RKO (cell line): ENCODE data around the gene KCNK3.

ENCODE experiments used
- DNase-seq: peaks from one replicate; pipeline ENCODE4 v3.0.0-alpha.2; 2016; ENCODE audit warnings: low spot score

The KCNK3 gene

DNA sequence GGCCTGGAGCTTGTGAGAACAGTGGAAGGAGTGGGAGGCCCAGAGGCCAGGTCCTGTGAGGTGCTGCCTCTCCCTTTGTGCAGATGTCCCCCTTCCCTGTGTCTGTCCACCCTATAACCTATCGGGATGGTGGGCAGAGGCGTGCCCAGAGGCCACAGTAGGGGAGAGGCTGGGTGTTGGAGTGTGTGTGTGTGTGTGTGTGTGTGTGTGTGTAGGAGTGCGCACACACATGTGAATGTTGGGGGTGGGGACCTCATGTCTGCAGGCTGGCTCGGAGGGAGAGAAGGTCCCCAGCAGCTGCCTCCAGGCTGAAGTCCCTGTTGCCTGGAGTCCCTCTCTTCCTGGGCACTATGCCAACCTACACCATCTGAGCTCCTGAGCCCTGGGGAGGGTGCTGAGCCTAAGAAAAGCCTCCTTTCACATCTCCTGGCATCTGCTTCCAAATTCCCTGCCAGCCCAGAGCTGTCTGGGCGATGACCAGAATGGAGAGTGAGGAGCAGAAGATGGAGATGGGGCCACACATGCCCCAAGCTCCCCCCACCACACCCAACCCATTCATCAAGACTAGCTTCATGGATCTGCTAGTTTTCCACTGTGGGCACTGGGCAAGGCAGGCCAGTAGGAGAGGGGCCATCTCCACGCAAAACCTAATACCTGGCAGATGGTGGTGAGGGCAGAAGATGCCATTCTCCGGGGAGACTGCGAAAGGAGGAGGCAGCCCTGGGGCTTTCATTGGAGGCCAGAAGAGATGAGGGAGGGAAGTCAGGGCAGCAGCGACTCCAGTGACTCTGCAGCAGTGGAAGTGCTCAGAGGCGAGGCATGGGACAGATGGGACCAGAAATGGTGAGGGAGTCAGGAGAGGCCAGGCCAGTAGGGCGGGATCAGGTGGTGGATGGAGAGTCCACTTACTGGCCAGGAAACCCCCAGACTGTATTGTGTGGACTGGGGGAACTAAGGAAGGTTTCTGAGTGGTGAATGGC, 20.3 kb downstream of the KCNK3 start:
- DNase-seq = no peak

DNA sequence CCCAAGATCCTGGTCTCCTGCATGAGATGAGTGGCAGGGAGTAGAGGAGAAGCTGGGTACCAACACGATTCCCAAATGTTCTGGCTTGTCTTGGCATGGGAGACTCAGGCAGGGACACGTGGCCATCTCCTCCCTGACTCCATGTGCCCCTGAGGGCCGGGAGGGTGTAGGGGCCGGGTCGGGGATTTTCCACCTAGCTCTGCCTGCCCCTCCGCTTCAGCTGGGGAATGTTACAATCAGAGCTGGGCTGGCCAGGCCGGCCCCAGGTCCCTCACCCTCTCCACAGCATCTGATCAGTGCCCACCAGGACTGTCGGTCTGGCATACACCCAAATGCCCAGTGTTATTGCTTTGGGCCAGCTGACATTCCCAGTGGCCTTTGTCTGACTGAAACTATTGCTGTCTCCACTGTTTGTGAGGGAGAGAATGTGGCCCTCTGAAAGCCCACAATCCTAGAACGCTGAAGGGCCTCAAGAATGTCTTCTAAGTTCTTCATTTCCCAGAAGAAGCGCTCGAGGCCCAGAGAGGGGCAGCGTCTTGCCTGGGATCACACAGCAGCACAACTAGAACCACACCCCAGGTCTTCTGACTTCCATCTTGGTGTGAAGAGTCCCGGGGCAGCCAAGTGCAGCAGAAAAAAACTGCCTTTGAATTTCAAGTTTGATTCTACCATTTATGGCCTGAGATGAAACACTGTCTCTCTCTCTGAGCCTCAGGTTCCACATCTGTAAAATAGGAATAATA, 23.2 kb downstream of the KCNK3 start:
- no peak for DNase-seq

DNA sequence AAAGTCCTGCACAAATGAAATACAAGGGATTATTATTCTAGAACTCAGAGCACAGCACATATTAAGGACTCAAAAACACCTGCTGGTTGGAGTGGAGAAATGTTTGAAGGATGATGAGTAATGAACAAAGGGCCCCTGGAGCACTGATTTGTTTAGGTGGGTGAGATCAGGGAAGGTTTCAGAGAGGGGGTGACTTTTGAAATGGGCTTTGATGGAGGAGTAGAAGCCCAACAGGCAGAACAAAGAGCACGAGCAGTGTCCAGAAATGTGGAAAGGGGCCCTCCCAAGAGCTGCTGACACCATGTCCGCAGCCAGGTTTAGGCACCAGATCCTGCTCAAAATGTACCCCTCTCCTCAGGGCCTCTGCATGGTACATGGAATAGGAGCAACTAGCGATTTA, 23.8 kb downstream of the KCNK3 start:
- DNase-seq = no peak

DNA sequence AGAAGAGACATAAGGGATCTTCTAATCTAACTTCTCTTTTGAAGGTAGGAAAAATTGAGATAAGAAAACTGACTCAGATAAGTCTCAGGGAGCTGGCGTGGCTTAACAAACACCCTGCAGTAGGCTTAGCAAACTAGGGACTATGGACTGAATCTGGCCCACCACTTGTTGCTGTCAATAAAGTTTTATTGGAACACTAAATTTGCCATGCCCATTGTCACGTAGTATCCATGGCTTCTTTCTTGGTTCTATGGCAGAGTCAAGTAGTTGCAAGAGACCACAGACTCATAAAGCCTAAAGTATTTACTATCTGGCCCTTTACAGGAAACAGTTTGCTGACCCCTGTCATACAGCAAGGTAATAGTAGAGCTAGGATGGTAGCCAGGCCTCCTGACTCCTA, 24.2 kb downstream of the KCNK3 start:
- DNase-seq = no peak

DNA sequence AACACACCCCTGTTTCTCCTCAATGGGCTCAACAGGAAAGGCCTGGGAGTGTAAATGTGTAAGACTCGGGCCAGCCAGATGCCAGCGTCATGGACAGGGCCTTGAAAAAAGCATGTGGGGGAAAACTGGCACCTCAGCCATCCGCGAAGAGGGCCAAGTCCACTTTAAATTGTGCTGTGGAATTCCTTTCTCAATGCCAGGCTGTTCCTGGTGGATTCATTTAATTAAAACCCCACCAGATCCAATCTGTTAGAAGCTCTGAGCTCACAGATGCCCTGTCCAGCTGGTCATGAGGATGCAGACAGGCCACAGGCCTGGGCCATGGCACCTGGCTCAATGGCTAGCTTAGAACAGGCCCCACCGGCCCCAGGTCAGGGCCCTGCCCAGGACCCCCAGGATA, 24.8 kb downstream of the KCNK3 start:
- no peak for DNase-seq

DNA sequence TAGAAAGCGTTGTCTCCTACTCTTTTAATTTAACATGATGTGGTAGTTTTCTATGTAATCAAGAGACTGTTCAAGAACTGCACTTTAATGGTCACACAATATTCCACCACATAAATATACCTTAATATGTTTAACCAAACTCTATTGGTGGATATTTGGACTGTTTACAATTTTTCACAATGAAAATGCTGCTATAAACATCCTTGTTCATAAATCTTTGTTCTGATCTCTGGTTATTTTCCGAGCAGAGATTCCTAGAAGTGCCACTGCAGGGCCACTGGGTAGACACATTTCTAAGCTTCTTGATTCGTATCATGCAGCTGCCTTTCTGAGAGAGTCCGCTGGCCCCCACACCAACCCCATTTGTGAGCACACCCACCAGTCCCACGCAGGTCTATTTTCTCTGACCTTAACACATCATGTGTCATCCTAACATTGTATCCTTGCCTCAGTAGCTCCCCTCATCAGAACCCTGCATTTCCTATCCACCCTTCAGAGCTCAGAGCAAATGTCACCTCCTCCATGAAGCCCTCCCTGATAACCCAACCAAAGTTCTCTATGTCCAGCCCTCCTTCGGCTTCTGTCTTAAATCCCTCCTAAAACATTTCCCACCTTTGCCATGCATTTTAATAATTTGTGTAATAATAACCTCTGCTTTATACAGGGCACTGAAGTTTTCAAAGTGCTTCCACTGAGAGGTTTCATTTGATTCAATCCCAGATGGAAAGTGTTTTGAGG, 26.6 kb downstream of the KCNK3 start:
- DNase-seq = no peak

DNA sequence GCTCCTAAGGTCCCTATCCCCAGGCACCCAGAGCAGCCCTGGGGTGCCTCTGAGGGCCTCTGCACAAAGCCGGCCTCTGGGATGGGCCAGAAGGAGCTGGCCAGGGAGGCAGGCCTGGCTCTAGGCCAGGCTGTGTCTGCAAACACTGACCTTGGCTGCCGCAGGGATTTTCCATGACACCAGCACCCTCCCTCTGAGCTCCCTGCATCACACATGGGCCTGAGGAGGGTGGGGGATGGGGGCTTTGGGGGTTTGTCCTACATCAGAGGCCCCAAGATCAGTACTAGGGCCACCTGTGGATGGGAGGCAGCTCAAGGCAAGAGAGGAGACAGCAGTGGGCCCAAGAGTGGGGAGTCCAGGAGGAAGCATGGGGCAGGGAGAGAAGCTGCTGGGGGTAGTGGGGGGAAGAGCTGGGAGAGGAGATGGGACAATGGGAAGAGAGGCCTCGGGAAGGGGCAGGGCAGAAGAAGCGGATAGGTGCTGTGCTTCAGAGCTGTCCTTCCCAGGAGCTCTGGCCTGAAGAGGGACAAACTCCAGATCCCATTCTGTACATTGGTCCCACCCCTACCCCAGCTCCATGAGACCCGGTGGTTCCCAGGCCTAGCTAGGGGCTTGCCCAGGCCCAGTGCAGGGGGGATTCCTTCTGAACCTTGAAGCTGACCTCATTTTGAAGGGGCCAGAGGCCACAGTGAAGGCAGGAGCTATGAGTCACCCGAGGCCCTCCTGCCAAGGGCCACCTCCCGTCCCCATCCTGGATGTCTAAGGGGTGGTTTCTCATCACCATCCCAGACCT, 28.0 kb downstream of the KCNK3 start:
- no peak for DNase-seq

DNA sequence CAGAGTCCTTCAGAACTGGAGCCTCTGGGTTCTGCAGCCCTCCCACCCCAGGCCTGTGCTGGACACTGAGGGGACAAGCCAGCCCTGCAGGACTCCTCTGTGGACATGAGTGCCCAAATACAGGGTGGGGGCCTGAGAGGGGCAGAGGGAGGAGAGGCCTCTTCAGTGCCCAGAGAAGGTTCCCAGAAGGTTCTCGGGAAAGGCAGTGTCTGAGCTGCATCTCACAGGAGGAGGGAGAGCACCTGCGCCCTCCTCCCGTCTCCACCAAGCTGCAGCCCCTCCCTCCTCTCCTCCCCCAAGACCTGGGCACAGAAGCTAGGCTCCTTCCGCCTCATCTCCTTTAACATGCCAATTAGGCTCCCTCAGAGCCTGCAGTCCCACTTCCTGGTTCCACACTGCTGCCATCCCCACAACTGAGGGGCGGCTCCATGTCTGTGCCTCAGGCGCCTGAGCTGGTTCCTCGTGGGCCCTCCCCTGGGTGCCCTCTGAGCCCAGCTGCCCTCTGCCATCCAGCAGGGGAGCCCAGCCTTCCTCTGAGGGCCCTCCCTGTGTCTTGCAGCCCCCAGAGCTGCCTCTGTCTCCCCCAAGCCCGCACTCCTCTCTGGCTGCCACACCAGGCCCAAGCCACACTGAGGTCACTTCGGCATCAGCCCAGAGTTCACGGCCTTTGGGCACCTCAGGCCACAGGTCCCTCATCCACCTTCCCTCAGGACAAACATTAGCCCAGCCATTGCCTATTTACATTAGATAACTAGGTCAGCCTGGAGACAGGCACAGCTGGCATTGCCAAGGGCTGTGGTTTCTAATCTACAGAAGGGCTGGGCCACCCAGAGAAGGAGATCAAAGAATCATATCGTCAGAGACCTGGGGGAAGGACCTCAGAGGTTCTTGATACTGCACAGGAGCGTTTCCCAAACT, 28.9 kb downstream of the KCNK3 start:
- no peak for DNase-seq

DNA sequence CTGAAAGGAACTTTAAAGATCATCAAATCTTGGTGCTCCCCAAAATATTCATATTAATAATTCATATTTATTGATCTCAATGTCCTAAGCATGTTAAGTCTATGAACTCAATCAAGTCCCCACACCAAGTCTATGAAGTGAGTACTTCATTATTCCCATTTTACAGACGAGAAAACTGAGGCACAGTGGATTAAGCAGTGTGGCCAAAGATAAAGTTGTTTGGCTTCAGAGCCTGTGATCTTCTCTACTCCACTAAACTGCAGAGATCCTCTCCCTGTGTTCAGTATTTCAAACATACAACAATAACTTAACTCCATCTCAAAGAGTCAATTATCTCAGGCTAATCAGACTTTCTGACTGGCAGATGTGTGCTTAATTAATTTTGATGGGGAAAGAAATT, 29.8 kb downstream of the KCNK3 start:
- DNase-seq = no peak

DNA sequence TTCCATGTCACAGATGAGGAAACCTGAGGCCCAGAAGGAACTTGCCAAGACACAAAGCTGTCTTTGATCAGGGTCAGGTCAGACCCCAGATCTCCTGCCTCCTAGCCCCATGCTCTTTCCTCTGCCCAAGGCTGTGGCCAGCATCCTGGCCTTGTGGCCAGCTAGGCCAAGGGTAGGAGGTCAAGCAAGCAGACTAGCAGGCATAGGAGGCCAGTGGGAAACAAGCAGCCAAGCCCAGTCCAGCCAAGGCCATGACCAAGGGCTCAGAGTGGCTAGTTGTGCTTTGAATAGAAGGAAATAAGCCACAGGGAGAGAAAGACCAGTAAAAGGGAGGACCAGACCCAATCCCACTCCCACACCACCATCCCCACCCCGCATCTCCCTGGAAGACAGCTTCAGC, 30.4 kb downstream of the KCNK3 start:
- no peak for DNase-seq

DNA sequence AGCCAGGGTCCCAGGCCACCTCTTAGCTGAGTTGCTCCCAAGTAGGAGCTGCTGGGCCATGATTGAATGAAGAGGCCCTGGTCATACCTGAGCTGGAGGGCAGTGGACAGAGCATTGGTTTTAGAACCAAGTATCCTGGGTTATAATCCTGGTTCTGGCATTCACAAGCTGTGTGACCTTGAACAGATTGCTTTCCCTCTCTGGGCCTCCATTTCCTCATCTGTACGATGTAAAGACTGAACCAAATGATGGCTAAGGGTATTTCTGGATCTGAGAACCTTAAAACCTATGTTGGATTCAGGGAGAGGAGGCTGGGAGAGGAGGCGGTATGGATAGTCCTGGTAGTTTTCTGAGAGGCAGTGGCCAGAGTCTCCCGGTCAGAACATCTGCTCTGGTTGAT, 31.0 kb downstream of the KCNK3 start:
- DNase-seq = no peak

DNA sequence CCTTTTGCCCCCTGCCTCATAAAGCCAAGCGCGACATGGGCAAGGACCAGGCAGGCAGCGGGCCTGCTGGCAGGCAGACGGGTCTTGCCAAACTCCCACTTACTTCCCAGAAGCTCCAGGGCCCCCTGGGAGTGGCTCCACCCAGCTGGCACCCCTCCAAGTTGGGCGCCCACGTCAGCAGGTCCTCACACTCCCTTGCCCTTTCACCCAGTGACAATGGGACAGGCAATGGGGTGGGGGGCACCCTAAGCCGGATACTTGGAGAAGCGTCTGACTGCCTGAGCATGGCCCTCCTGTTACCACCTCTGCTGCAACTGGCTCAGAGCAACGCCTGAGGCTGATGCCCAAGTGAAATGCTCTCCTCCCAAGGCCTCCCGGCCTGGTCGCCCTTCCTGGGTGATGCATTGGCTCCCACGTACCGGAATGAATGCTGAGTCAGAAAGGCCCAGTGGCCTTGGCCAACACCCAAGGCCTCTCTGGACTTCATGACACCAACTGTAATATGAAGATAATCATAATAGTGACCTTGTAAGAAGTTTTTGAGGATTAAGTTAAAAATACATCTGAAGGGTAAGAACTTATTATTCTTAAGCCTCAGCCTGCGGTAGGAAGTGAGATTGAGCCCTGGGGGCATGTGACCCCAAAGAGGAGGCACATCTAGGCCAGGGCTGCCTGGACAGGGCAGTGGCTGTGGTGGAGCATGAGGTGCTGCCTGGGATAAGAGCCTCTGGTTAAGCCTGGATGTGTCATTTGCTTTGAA, 31.6 kb downstream of the KCNK3 start:
- peak; percentile 67 for DNase-seq

DNA sequence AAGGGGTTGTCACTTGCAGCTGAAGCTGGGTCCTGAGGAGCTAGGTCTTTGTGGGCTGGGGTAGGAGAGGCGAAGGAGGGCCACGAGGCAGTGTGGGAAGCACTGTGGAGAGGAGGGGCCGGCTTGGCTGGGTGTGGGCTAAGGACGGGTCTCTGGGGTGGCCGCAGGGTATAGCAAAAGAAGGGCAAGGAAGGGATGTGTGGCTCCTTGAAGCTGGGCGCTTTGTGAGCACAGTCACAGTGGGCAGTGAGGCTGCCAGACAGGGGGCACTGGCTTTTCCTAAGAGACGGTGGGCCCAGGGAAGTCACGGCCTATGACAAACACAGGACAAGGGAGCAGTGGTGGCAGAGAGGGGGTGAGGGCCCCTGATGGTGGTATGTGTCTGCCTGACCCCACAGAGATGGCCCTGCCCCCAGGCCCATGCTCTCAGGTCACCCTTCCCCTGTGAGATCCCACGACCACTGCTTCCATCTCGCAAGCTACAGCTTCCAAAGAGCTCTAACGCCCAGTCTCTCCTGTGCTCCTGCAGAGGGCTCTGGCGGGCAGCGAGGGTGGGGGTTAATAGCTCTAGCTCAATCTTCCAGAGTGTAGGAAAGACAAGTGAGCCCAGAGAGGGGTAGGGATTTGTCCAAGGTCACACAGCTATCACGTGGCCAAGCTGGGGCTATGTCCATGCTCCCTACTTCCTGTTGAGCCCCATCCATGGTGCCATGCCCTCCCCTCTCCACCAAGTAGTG, 32.4 kb downstream of the KCNK3 start:
- no peak for DNase-seq

DNA sequence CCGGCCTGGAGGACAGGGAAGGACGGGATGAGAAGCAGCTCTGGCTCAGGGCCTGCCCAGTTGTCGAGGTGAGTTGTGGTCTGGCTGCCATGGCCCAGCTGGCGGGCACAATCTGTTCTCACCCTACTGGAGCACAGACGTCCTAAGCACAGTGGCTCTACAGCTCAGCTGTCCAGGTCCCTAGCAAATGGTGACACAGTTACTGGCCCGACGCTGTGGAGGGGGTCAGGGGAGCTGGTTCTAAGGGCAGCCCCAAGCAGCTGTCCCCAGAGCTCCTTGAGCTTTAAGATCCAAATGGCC, 32.9 kb downstream of the KCNK3 start:
- DNase-seq = no peak

DNA sequence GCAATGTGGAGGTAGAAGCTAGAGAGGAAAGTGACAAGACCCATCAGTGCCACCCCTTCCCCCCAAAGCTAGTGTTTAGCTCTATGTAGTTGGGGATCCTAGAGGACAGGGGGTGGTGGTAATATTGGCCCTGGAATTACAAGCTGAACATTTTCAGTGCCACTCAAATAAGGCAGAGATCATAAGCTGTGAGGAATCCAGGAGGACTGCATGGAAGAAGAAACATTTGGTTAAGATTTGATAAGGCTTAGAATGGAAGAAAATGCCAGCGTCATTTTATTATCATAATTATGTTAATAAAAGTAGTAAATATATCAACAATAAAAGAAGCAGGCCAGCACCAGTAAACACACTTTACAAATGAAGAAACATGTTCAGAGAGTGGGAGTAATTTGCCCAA, 33.7 kb downstream of the KCNK3 start:
- DNase-seq = no peak

DNA sequence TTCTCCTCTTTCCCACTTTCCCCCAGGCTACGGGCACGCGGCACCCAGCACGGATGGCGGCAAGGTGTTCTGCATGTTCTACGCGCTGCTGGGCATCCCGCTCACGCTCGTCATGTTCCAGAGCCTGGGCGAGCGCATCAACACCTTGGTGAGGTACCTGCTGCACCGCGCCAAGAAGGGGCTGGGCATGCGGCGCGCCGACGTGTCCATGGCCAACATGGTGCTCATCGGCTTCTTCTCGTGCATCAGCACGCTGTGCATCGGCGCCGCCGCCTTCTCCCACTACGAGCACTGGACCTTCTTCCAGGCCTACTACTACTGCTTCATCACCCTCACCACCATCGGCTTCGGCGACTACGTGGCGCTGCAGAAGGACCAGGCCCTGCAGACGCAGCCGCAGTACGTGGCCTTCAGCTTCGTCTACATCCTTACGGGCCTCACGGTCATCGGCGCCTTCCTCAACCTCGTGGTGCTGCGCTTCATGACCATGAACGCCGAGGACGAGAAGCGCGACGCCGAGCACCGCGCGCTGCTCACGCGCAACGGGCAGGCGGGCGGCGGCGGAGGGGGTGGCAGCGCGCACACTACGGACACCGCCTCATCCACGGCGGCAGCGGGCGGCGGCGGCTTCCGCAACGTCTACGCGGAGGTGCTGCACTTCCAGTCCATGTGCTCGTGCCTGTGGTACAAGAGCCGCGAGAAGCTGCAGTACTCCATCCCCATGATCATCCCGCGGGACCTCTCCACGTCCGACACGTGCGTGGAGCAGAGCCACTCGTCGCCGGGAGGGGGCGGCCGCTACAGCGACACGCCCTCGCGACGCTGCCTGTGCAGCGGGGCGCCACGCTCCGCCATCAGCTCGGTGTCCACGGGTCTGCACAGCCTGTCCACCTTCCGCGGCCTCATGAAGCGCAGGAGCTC, 35.4 kb downstream of the KCNK3 start:
- no peak for DNase-seq

DNA sequence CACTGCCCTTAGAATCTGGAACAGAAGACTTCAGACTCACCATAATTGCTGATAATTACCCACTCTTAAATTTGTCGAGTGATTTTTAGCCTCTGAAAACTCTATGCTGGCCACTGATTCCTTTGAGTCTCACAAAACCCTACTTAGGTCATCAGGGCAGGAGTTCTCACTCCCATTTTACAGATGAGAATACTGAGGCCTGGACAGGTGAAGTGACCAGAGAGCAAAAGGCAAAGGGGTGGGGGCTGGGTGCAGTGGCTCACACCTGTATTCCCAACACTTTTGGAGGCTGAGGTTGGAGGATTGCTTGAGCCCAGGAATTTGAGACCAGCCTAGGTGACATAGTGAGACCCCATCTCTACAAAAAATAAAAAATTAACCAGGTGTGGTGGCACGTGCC, 36.8 kb downstream of the KCNK3 start:
- no peak for DNase-seq
